Measurements from ENCODE around the gene KLF13.

KLF13 gene

GRCh38 chr15:31377030-31377429 lies 50.4 kb downstream of the KLF13 start:
- H3K27me3 ChIP-seq (ENCODE audit: control insufficient read depth, insufficient read depth, low read length): no peaks in the 10 kb centered on the region
- peaks cover 35% of the 10 kb centered on the region for H3K4me1 ChIP-seq (ENCODE audit: control insufficient read depth, insufficient read depth, low read length)
- H3K27ac ChIP-seq (ENCODE audit: low read depth, low read length): no peak overlapping the region
- H3K36me3 ChIP-seq (ENCODE audit: control insufficient read depth, insufficient read depth, low read length): peaks cover 13% of the 10 kb centered on the region
- H3K9ac ChIP-seq (ENCODE audit: low read length): peak overlapping the region; percentile 39
- peaks cover 2% of the 10 kb centered on the region; the same call in 1 of the 2 replicates for H3K9me3 ChIP-seq (ENCODE audit: control insufficient read depth, insufficient read depth, low read depth, low read length)
- H3K4me3 ChIP-seq (ENCODE audit: low read depth, low read length): no peak overlapping the region

GRCh38 chr15:31378363-31378903 lies 51.8 kb downstream of the KLF13 start:
- H3K27ac ChIP-seq (ENCODE audit: low read depth, low read length): no peak overlapping the region
- H3K36me3 ChIP-seq (ENCODE audit: control insufficient read depth, insufficient read depth, low read length): peaks cover 13% of the 10 kb centered on the region
- H3K4me1 ChIP-seq (ENCODE audit: control insufficient read depth, insufficient read depth, low read length): peaks cover 33% of the 10 kb centered on the region
- H3K27me3 ChIP-seq (ENCODE audit: control insufficient read depth, insufficient read depth, low read length): no peaks in the 10 kb centered on the region
- H3K9ac ChIP-seq (ENCODE audit: low read length): no peak overlapping the region
- H3K9me3 ChIP-seq (ENCODE audit: control insufficient read depth, insufficient read depth, low read depth, low read length): peaks cover 2% of the 10 kb centered on the region; the same call in 1 of the 2 replicates
- no peak overlapping the region for H3K4me3 ChIP-seq (ENCODE audit: low read depth, low read length)

GRCh38 chr15:31379042-31379441 lies 52.4 kb downstream of the KLF13 start:
- Histone ChIP-seq H3K4me3 (ENCODE audit: low read depth, low read length) (no peak overlapping the region), H3K9ac (ENCODE audit: low read length) (no peak overlapping the region), H3K27ac (ENCODE audit: low read depth, low read length) (no peak overlapping the region), H3K27me3 (ENCODE audit: control insufficient read depth, insufficient read depth, low read length) (no peaks in the 10 kb centered on the region), H3K4me1 (ENCODE audit: control insufficient read depth, insufficient read depth, low read length) (peaks cover 28% of the 10 kb centered on the region), H3K36me3 (ENCODE audit: control insufficient read depth, insufficient read depth, low read length) (peaks cover 11% of the 10 kb centered on the region), H3K9me3 (ENCODE audit: control insufficient read depth, insufficient read depth, low read depth, low read length) (peaks cover 2% of the 10 kb centered on the region; the same call in 1 of the 2 replicates)

GRCh38 chr15:31379577-31379976 lies 52.9 kb downstream of the KLF13 start:
- Histone ChIP-seq H3K9ac (ENCODE audit: low read length) (no peak overlapping the region), H3K4me3 (ENCODE audit: low read depth, low read length) (no peak overlapping the region), H3K4me1 (ENCODE audit: control insufficient read depth, insufficient read depth, low read length) (peaks cover 23% of the 10 kb centered on the region), H3K9me3 (ENCODE audit: control insufficient read depth, insufficient read depth, low read depth, low read length) (peaks cover 2% of the 10 kb centered on the region; the same call in 1 of the 2 replicates), H3K27ac (ENCODE audit: low read depth, low read length) (no peak overlapping the region), H3K27me3 (ENCODE audit: control insufficient read depth, insufficient read depth, low read length) (no peaks in the 10 kb centered on the region), H3K36me3 (ENCODE audit: control insufficient read depth, insufficient read depth, low read length) (peaks cover 8% of the 10 kb centered on the region)

- Histone ChIP-seq H3K27me3 (ENCODE audit: control insufficient read depth, insufficient read depth, low read length) (no peaks in the 10 kb centered on the region), H3K4me1 (ENCODE audit: control insufficient read depth, insufficient read depth, low read length) (peaks cover 15% of the 10 kb centered on the region), H3K9ac (ENCODE audit: low read length) (no peak overlapping the region), H3K36me3 (ENCODE audit: control insufficient read depth, insufficient read depth, low read length) (peaks cover 8% of the 10 kb centered on the region; the same call in 1 of the 2 replicates), H3K4me3 (ENCODE audit: low read depth, low read length) (no peak overlapping the region), H3K9me3 (ENCODE audit: control insufficient read depth, insufficient read depth, low read depth, low read length) (peaks cover 2% of the 10 kb centered on the region; the same call in 1 of the 2 replicates), H3K27ac (ENCODE audit: low read depth, low read length) (0 out of 2 replicates have a peak overlapping the region, but pooled peaks have one; percentile 23)
Observed at GRCh38 chr15:31381801-31382712, 55.4 kb downstream of the KLF13 start.

GRCh38 chr15:31382713-31383045 lies 56.0 kb downstream of the KLF13 start:
- no peak overlapping the region for H3K4me3 ChIP-seq (ENCODE audit: low read depth, low read length)
- peaks cover 11% of the 10 kb centered on the region for H3K4me1 ChIP-seq (ENCODE audit: control insufficient read depth, insufficient read depth, low read length)
- H3K27ac ChIP-seq (ENCODE audit: low read depth, low read length): 0 out of 2 replicates have a peak overlapping the region, but pooled peaks have one; percentile 23
- peaks cover 2% of the 10 kb centered on the region; the same call in 1 of the 2 replicates for H3K9me3 ChIP-seq (ENCODE audit: control insufficient read depth, insufficient read depth, low read depth, low read length)
- no peak overlapping the region for H3K9ac ChIP-seq (ENCODE audit: low read length)
- no peaks in the 10 kb centered on the region for H3K27me3 ChIP-seq (ENCODE audit: control insufficient read depth, insufficient read depth, low read length)
- H3K36me3 ChIP-seq (ENCODE audit: control insufficient read depth, insufficient read depth, low read length): peaks cover 8% of the 10 kb centered on the region; the same call in 1 of the 2 replicates

GRCh38 chr15:31383139-31383538 lies 56.5 kb downstream of the KLF13 start:
- Histone ChIP-seq H3K9me3 (ENCODE audit: control insufficient read depth, insufficient read depth, low read depth, low read length) (peaks cover 2% of the 10 kb centered on the region; the same call in 1 of the 2 replicates), H3K4me3 (ENCODE audit: low read depth, low read length) (no peak overlapping the region), H3K27me3 (ENCODE audit: control insufficient read depth, insufficient read depth, low read length) (no peaks in the 10 kb centered on the region), H3K27ac (ENCODE audit: low read depth, low read length) (no peak overlapping the region), H3K9ac (ENCODE audit: low read length) (no peak overlapping the region), H3K4me1 (ENCODE audit: control insufficient read depth, insufficient read depth, low read length) (peaks cover 11% of the 10 kb centered on the region), H3K36me3 (ENCODE audit: control insufficient read depth, insufficient read depth, low read length) (peaks cover 8% of the 10 kb centered on the region; the same call in 1 of the 2 replicates)

- no peak overlapping the region for H3K27ac ChIP-seq (ENCODE audit: low read depth, low read length)
Observed at GRCh38 chr15:31384568-31384967, 57.9 kb downstream of the KLF13 start.

GRCh38 chr15:31385736-31386135 lies 59.1 kb downstream of the KLF13 start:
- Histone ChIP-seq H3K27ac (ENCODE audit: low read depth, low read length) (no peak overlapping the region), H3K9me3 (ENCODE audit: control insufficient read depth, insufficient read depth, low read depth, low read length) (peaks cover 13% of the 10 kb centered on the region), H3K4me1 (ENCODE audit: control insufficient read depth, insufficient read depth, low read length) (peaks cover 11% of the 10 kb centered on the region), H3K36me3 (ENCODE audit: control insufficient read depth, insufficient read depth, low read length) (0 out of 2 replicates have a peak, but pooled peaks cover under 1% of the 10 kb centered on the region), H3K4me3 (ENCODE audit: low read depth, low read length) (no peak overlapping the region), H3K27me3 (ENCODE audit: control insufficient read depth, insufficient read depth, low read length) (no peaks in the 10 kb centered on the region), H3K9ac (ENCODE audit: low read length) (no peak overlapping the region)

More at GRCh38 chr15:31384568-31384967, 57.9 kb downstream of the KLF13 start:
- H3K4me3 ChIP-seq (ENCODE audit: low read depth, low read length): no peak overlapping the region
- H3K36me3 ChIP-seq (ENCODE audit: control insufficient read depth, insufficient read depth, low read length): peaks cover 6% of the 10 kb centered on the region; the same call in 1 of the 2 replicates
- H3K4me1 ChIP-seq (ENCODE audit: control insufficient read depth, insufficient read depth, low read length): peaks cover 11% of the 10 kb centered on the region
- H3K27me3 ChIP-seq (ENCODE audit: control insufficient read depth, insufficient read depth, low read length): no peaks in the 10 kb centered on the region
- H3K9me3 ChIP-seq (ENCODE audit: control insufficient read depth, insufficient read depth, low read depth, low read length): peaks cover 6% of the 10 kb centered on the region; the same call in 1 of the 2 replicates
- H3K9ac ChIP-seq (ENCODE audit: low read length): no peak overlapping the region

- Histone ChIP-seq H3K27ac (ENCODE audit: low read depth, low read length) (no peak overlapping the region), H3K9ac (ENCODE audit: low read length) (no peak overlapping the region), H3K4me1 (ENCODE audit: control insufficient read depth, insufficient read depth, low read length) (peaks cover 11% of the 10 kb centered on the region), H3K27me3 (ENCODE audit: control insufficient read depth, insufficient read depth, low read length) (peaks cover 3% of the 10 kb centered on the region), H3K4me3 (ENCODE audit: low read depth, low read length) (no peak overlapping the region), H3K9me3 (ENCODE audit: control insufficient read depth, insufficient read depth, low read depth, low read length) (peaks cover 13% of the 10 kb centered on the region), H3K36me3 (ENCODE audit: control insufficient read depth, insufficient read depth, low read length) (no peaks in the 10 kb centered on the region)
Observed at GRCh38 chr15:31387092-31387478, 60.5 kb downstream of the KLF13 start.
